GM12875 (cell line): ENCODE measurements around the gene FRYL.
"Not testable (repeated sequence)": the region's sequence is repeated elsewhere in the genome, so short reads cannot be mapped to it uniquely, and the experiment has no call there.

Source experiments
- H3K4me3 ChIP-seq: one replicate; pipeline ENCODE4 v1.5.1; 2011; ENCODE audit warnings: low read depth, low read length, control low read depth
- CTCF ChIP-seq: IDR thresholded peaks from 2 replicates; pipeline ENCODE4 v1.5.1; 2011; ENCODE audit warnings: low read depth, mild to moderate bottlenecking, control low read depth, inconsistent platforms, low read length, moderate library complexity, borderline replicate concordance; ENCODE audit not compliant: insufficient read depth

FRYL gene

GRCh38 chr4:48772556-48772955 is 7.5 kb downstream of the FRYL start:
- no peak for TF ChIP-seq CTCF
- H3K4me3 ChIP-seq: no peak overlapping the region

- TF ChIP-seq CTCF: 0 out of 2 replicates have a peak, but pooled peaks have one; percentile 25
- no peak overlapping the region for H3K4me3 ChIP-seq
Observed at GRCh38 chr4:48767055-48767929, 12.8 kb downstream of the FRYL start.

- TF ChIP-seq CTCF: no peak
- H3K4me3 ChIP-seq: no peak overlapping the region
Observed at GRCh38 chr4:48766131-48766792, 13.8 kb downstream of the FRYL start.

- no peak for TF ChIP-seq CTCF
- H3K4me3 ChIP-seq: no peak overlapping the region
Observed at GRCh38 chr4:48762408-48762807, 17.7 kb downstream of the FRYL start.

- no peak overlapping the region for H3K4me3 ChIP-seq
- TF ChIP-seq CTCF: no peak
Observed at GRCh38 chr4:48761286-48761685, 18.8 kb downstream of the FRYL start.

GRCh38 chr4:48758703-48759102 is 21.4 kb downstream of the FRYL start:
- not testable (repeated sequence) for H3K4me3 ChIP-seq

GRCh38 chr4:48756689-48757220 is 23.3 kb downstream of the FRYL start:
- no peak for TF ChIP-seq CTCF
- no peak overlapping the region for H3K4me3 ChIP-seq
